K562 (cell line): ENCODE results near the gene ZNF24. TPM values are rescaled to one million over a fixed set of nuclear protein-coding genes. Genes with fewer than 3 reads are reported as not detected.

Experiments used
- COPS2 ChIP-seq: fragments of 450-650 bp; conservative IDR thresholded peaks from 2 replicates; pipeline ENCODE4 v1.6.1; 2016; ENCODE audit warnings: mild to moderate bottlenecking, moderate library complexity
- CTCF ChIP-seq, 3 experiments: IDR thresholded peaks in 2 of 3; conservative IDR thresholded peaks in 1 of 3; 2 replicates each; pipeline ENCODE4 v1.5.1; 2011 to 2012; ENCODE audit warnings: low read length in 3 of 3, mild to moderate bottlenecking in 3 of 3, control low read depth in 2 of 3, improper control_type of control experiment in 1 of 3, inconsistent platforms in 1 of 3, low read depth in 1 of 3, mixed read lengths in 1 of 3, moderate library complexity in 1 of 3; ENCODE audit not compliant: insufficient read depth in 2 of 3
- RAD21 ChIP-seq, 2 experiments: fragments of 250-450 bp in 1 of 2; fragments of 450-650 bp in 1 of 2; sonication (Bioruptor Pico) in 1 of 2; formaldehyde crosslinking in 1 of 2; IDR thresholded peaks in 1 of 2; conservative IDR thresholded peaks in 1 of 2; 2 replicates each; pipeline versions ENCODE4 v1.4.0 to v1.8.0; 2020 to 2022; ENCODE audit warnings: mild to moderate bottlenecking in 2 of 2, moderate library complexity in 1 of 2
- SMC3 ChIP-seq: conservative IDR thresholded peaks from 2 replicates; pipeline ENCODE4 v1.6.1; 2011; ENCODE audit warnings: low read depth, low read length, improper control_type of control experiment; ENCODE audit not compliant: insufficient read depth
- ZNF609 ChIP-seq: sonication (generic); formaldehyde crosslinking; IDR thresholded peaks from 2 replicates; pipeline ENCODE4 v1.8.1; 2023; ENCODE audit warnings: missing genetic modification reagents, mild to moderate bottlenecking, borderline replicate concordance
- polyA plus RNA-seq, 8 experiments: library from polyadenylated mRNA; depleted of rRNA in 4 of 8; stranded (reverse) in 5 of 8; unstranded in 3 of 8; fragments of >200 nt; fragmentation: Nextera tagmentation in 2 of 8; fragmentation: Illumina TruSeq in 1 of 8; extraction: Ambion mirVana in 2 of 8; extraction: Trizol in 1 of 8; gene quantifications; 2 replicates each; pipeline versions ENCODE4 v1.2.1 to v1.2.3, GENCODE V29; 2011 to 2014; ENCODE audit warnings: inconsistent platforms in 1 of 8, missing spikeins in 1 of 8
- total RNA-seq, 7 experiments: library from RNA; depleted of rRNA in 6 of 7; stranded (reverse); fragments of >200 nt in 6 of 7; fragmentation: Illumina TruSeq in 2 of 7; extraction: Trizol in 2 of 7; gene quantifications; 2 replicates each; pipeline versions ENCODE4 v1.2.1 to v1.2.3, GENCODE V29; 2011 to 2021; ENCODE audit warnings: low replicate concordance in 1 of 7
- TF ChIP-seq, protein P1 (sequence below), 2 experiments: fragments of 450-650 bp; formaldehyde crosslinking in 1 of 2; IDR thresholded peaks; 2 replicates each; pipeline versions ENCODE4 v1.4.0 to v1.6.1; 2014 to 2020; ENCODE audit warnings: mild to moderate bottlenecking in 2 of 2, borderline replicate concordance in 1 of 2, low read depth in 1 of 2

Gene ZNF24
- total and polyA plus RNA-seq, 9 of the 15 experiments (the other 6 are each of a cell fraction or from before 2014, with no cell fraction given): 35.7 to 72.8 (median 54.1) TPM

GRCh38 chr18:35387152-35387571, 42.9 kb upstream of the ZNF24 start (continued):
- TF ChIP-seq ZNF609 (CRISPR knock-in tag): no peak
- TF ChIP-seq, protein P1, sequence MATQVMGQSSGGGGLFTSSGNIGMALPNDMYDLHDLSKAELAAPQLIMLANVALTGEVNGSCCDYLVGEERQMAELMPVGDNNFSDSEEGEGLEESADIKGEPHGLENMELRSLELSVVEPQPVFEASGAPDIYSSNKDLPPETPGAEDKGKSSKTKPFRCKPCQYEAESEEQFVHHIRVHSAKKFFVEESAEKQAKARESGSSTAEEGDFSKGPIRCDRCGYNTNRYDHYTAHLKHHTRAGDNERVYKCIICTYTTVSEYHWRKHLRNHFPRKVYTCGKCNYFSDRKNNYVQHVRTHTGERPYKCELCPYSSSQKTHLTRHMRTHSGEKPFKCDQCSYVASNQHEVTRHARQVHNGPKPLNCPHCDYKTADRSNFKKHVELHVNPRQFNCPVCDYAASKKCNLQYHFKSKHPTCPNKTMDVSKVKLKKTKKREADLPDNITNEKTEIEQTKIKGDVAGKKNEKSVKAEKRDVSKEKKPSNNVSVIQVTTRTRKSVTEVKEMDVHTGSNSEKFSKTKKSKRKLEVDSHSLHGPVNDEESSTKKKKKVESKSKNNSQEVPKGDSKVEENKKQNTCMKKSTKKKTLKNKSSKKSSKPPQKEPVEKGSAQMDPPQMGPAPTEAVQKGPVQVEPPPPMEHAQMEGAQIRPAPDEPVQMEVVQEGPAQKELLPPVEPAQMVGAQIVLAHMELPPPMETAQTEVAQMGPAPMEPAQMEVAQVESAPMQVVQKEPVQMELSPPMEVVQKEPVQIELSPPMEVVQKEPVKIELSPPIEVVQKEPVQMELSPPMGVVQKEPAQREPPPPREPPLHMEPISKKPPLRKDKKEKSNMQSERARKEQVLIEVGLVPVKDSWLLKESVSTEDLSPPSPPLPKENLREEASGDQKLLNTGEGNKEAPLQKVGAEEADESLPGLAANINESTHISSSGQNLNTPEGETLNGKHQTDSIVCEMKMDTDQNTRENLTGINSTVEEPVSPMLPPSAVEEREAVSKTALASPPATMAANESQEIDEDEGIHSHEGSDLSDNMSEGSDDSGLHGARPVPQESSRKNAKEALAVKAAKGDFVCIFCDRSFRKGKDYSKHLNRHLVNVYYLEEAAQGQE (IDR thresholded peaks at IDR 0.05; ENCODE audit: borderline replicate concordance): peak; percentile 3; the same call in 1 of the 2 replicates
- TF ChIP-seq, protein P1 (CRISPR knock-in tag; IDR thresholded peaks at IDR 0.05; ENCODE audit: low read depth): no peak
- TF ChIP-seq CTCF (IDR thresholded peaks at IDR 0.05 in 2 of 3, conservative IDR thresholded peaks at IDR 0.05 in 1 of 3; ENCODE audit: insufficient read depth in 2 of 3, low read depth in 1 of 3, low read length in 3 of 3): peak in 2 of 3 experiments; percentile 59 to 63; a peak in 5 of 6 replicates
- TF ChIP-seq COPS2: no peak
- TF ChIP-seq SMC3: 0 out of 2 replicates have a peak, but pooled peaks have one; percentile 29
- peak in 1 of 2 experiments; percentile 54; a peak in 2 of 4 replicates for TF ChIP-seq RAD21 (CRISPR knock-in tag; conservative IDR thresholded peaks at IDR 0.05 in 1 of 2, IDR thresholded peaks at IDR 0.05 in 1 of 2)
